ENCODE results near the gene NFIA. TPM values are rescaled to one million over a fixed set of nuclear protein-coding genes. Genes with fewer than 3 reads are reported as not detected.

The NFIA gene
- total RNA-seq, 1 experiment from 2014 or later, result 0.35 TPM

DNA sequence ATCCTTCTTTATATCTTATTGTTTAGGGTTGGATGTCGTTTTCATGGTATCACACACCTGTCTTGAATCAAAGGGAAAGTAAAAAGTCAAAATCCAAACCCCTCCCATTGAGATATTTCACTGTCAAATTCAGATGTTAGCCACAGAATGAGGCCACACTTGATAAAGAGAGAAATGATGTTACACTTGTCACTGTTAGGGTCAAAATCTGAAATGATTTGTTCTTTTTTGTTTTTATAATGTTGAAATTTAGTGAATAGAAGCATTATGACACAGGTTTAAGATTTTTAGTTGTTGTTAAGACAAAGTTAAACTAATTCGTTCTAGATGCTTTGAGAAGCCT, 13.1 kb downstream of the NFIA start:
- Histone ChIP-seq H2BK5ac (ENCODE audit: insufficient read length, low read length) (no peak overlapping the region), H2BK12ac (ENCODE audit: insufficient read length, low read depth, low read length) (no peak overlapping the region), H4K91ac (ENCODE audit: insufficient read length, low read depth, low read length) (no peak overlapping the region), H3K14ac (ENCODE audit: insufficient read depth, low read length) (no peak overlapping the region), H2BK120ac (ENCODE audit: low read depth, low read length, poor library complexity, severe bottlenecking) (no peak overlapping the region), H2AFZ (ENCODE audit: low read length) (no peak overlapping the region), H3K23me2 (ENCODE audit: insufficient read length, low read depth, low read length, poor library complexity, severe bottlenecking) (no peaks in the 10 kb centered on the region), H3K4me2 (ENCODE audit: insufficient read depth, insufficient read length, low read length) (no peak overlapping the region), H3K27me3 (ENCODE audit: insufficient read depth, low read length) (no peaks in the 10 kb centered on the region), H3T11ph (ENCODE audit: low read length) (no peak overlapping the region), H2AK5ac (ENCODE audit: insufficient read length, low read length) (no peak overlapping the region), H4K5ac (ENCODE audit: insufficient read length, low read depth, low read length) (no peak overlapping the region), H4K8ac (replicated peaks; ENCODE audit: insufficient read length, low read depth, low read length) (no peak overlapping the region), H3K9ac (ENCODE audit: extremely low read depth, insufficient read length, low read length) (no peak overlapping the region), H2BK20ac (ENCODE audit: low read depth, low read length, poor library complexity, severe bottlenecking) (no peak overlapping the region), H3K27ac (ENCODE audit: insufficient read length, low read depth, low read length) (no peak overlapping the region), H3K4ac (ENCODE audit: low read depth, low read length) (no peak overlapping the region), H3K4me1 (ENCODE audit: insufficient read depth, low read length) (no peaks in the 10 kb centered on the region), H3K18ac (ENCODE audit: insufficient read length, low read depth, low read length) (no peak overlapping the region), H4K20me1 (ENCODE audit: control insufficient read depth, insufficient read depth, insufficient read length) (no peaks in the 10 kb centered on the region), H3K9me3 (ENCODE audit: control insufficient read depth, low read depth, low read length) (no peaks in the 10 kb centered on the region), H2BK15ac (ENCODE audit: low read depth, low read length) (no peak overlapping the region), H3K79me2 (ENCODE audit: insufficient read depth, low read length) (no peaks in the 10 kb centered on the region), H3K79me1 (ENCODE audit: insufficient read depth, low read depth, low read length, poor library complexity, severe bottlenecking) (no peaks in the 10 kb centered on the region), H3K23ac (ENCODE audit: insufficient read length, low read depth, low read length) (no peak overlapping the region), H3K56ac (ENCODE audit: insufficient read length, low read depth, low read length) (no peak overlapping the region)
- no peak for DNase-seq
- no peak overlapping the region for H3K27ac Mint-ChIP-seq
- TF ChIP-seq, protein P1, sequence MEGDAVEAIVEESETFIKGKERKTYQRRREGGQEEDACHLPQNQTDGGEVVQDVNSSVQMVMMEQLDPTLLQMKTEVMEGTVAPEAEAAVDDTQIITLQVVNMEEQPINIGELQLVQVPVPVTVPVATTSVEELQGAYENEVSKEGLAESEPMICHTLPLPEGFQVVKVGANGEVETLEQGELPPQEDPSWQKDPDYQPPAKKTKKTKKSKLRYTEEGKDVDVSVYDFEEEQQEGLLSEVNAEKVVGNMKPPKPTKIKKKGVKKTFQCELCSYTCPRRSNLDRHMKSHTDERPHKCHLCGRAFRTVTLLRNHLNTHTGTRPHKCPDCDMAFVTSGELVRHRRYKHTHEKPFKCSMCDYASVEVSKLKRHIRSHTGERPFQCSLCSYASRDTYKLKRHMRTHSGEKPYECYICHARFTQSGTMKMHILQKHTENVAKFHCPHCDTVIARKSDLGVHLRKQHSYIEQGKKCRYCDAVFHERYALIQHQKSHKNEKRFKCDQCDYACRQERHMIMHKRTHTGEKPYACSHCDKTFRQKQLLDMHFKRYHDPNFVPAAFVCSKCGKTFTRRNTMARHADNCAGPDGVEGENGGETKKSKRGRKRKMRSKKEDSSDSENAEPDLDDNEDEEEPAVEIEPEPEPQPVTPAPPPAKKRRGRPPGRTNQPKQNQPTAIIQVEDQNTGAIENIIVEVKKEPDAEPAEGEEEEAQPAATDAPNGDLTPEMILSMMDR (conservative IDR thresholded peaks at IDR 0.05), result no peak
- H3K4me3 Mint-ChIP-seq, result no peak overlapping the region
- no peaks in the 10 kb centered on the region for H3K4me1 Mint-ChIP-seq
- WGBS (ENCODE audit: extremely low coverage, insufficient read length, low lambda C conversion rate), result no CpG with 5 or more reads among the region's 2 CpGs
- no peaks in the 10 kb centered on the region for H3K27me3 Mint-ChIP-seq (ENCODE audit: low read depth)
- no peaks in the 10 kb centered on the region for H3K36me3 Mint-ChIP-seq (ENCODE audit: insufficient read depth in 1 of 3, low read depth in 3 of 3)
- no peaks in the 10 kb centered on the region for H3K9me3 Mint-ChIP-seq

Measured in H9 (cell line).